HepG2 (cell line): ENCODE data around the gene ETV1. TPM values are rescaled to one million over a fixed set of nuclear protein-coding genes. Genes with fewer than 3 reads are reported as not detected.

Experiments
- ATAC-seq: fragments of 200-7000 bp; cut with Tn5 transposase; 3 replicates; pipeline ENCODE4 v1.9.1; 2020; ENCODE audit warnings: mild to moderate bottlenecking, moderate library complexity
- BruUV-seq: library from RNA; stranded (reverse); fragments of 400-500 nt; replicated peaks from 2 replicates; lab custom pipeline; 2021; lab: Mats Ljungman, UMichigan
- CTCF ChIA-PET: fragments of 300-600 bp; formaldehyde crosslinking; extraction: SDS; loops from one replicate; lab custom pipeline; 2021; ENCODE audit warnings: low total read pairs, inconsistent platforms, low intra/inter-chr PET ratio; lab: Yijun Ruan, JAX
- POLR2A ChIA-PET: fragments of 350-600 bp; sonication (Branson Sonifier 250); formaldehyde crosslinking; loops from one replicate; lab custom pipeline; 2020; ENCODE audit warnings: antibody characterized with exemption, inconsistent platforms; lab: Yijun Ruan, JAX
- DNase-seq: peaks from one replicate; pipeline ENCODE4 v3.0.0-alpha.2; 2015; ENCODE audit warnings: low spot score
- FAIRE-seq: peaks from 3 replicates; lab custom pipeline; 2011; peaks lifted over from hg19 to GRCh38; lab: Jason Lieb, UNC
- H2AFZ ChIP-seq: one replicate; pipeline ENCODE4 v1.6.1; 2011; ENCODE audit warnings: low read length, inconsistent platforms
- H3K27ac ChIP-seq: fragments of 300-600 bp; 3 replicates; pipeline ENCODE4 v1.8.0; 2011; ENCODE audit warnings: mixed run types, mild to moderate bottlenecking, mixed read lengths, low read length, inconsistent platforms; ENCODE audit not compliant: insufficient read depth; ENCODE audit errors: extremely low read length
- H3K27me3 ChIP-seq, 2 experiments: fragments of 200-600 bp in 1 of 2; 2 replicates in 1 of 2; 3 replicates in 1 of 2; pipeline versions ENCODE4 v1.6.0 to v1.8.0; 2011; ENCODE audit warnings: low read length in 2 of 2, mild to moderate bottlenecking in 2 of 2, moderate library complexity in 2 of 2, inconsistent platforms in 1 of 2; ENCODE audit not compliant: insufficient read depth in 2 of 2, control insufficient read depth in 1 of 2
- H3K36me3 ChIP-seq, 2 experiments: fragments of 200-600 bp in 1 of 2; replicated peaks in 1 of 2; 2 replicates in 1 of 2; 3 replicates in 1 of 2; pipeline versions ENCODE4 v1.5.1 to v1.8.0; 2011; ENCODE audit warnings: low read length in 2 of 2, inconsistent platforms in 1 of 2; ENCODE audit not compliant: insufficient read depth in 2 of 2, control insufficient read depth in 1 of 2
- H3K4me1 ChIP-seq: 2 replicates; pipeline ENCODE4 v1.5.1; 2012; ENCODE audit warnings: low read length, inconsistent platforms; ENCODE audit not compliant: insufficient read depth
- H3K4me2 ChIP-seq: 2 replicates; pipeline ENCODE4 v1.6.0; 2011; ENCODE audit warnings: low read depth, low read length, inconsistent platforms
- H3K4me3 ChIP-seq, 3 experiments: fragments of 200-600 bp in 1 of 3; sonication (generic), shearing (Covaris generic) in 1 of 3; replicated peaks in 1 of 3; 2 replicates each; pipeline ENCODE4 v1.5.1; 2011 to 2016; ENCODE audit warnings: low read length in 3 of 3, inconsistent platforms in 2 of 3, low read depth in 2 of 3, mild to moderate bottlenecking in 2 of 3, control low read depth in 1 of 3, mixed read lengths in 1 of 3; ENCODE audit not compliant: insufficient read depth in 1 of 3
- H3K79me2 ChIP-seq: one replicate; pipeline ENCODE4 v1.6.1; 2011; ENCODE audit warnings: low read length, inconsistent platforms; ENCODE audit not compliant: insufficient read depth
- H3K9ac ChIP-seq: 2 replicates; pipeline ENCODE4 v1.6.0; 2011; ENCODE audit warnings: mild to moderate bottlenecking, low read depth, low read length, inconsistent platforms; ENCODE audit not compliant: insufficient read depth
- H3K9me3 ChIP-seq: 2 replicates; pipeline ENCODE4 v1.5.1; 2012; ENCODE audit warnings: mild to moderate bottlenecking, low read length
- H4K20me1 ChIP-seq: 2 replicates; pipeline ENCODE4 v1.6.0; 2011; ENCODE audit warnings: inconsistent platforms, mild to moderate bottlenecking, low read length, moderate library complexity; ENCODE audit not compliant: insufficient read depth
- CBX2 ChIP-seq, 2 experiments: fragments of 200-600 bp in 1 of 2; sonication (generic); formaldehyde crosslinking in 1 of 2; IDR thresholded peaks; 2 replicates each; pipeline versions ENCODE4 v1.7.0 to v1.8.1; 2018 to 2022; ENCODE audit warnings: low read depth in 2 of 2, low read length in 1 of 2, mild to moderate bottlenecking in 1 of 2, missing genetic modification reagents in 1 of 2
- PHF5A ChIP-seq: IDR thresholded peaks from one replicate; pipeline ENCODE4 v1.6.1; 2018; ENCODE audit warnings: low read depth, missing genetic modification reagents; ENCODE audit not compliant: unreplicated experiment
- ZNF670 ChIP-seq: sonication (generic); formaldehyde crosslinking; IDR thresholded peaks from 2 replicates; pipeline ENCODE4 v1.8.0; 2022; ENCODE audit warnings: mild to moderate bottlenecking, missing genetic modification reagents, borderline replicate concordance
- WGBS: methylation state at CpG from one replicate; pipeline ENCODE4 v1.1.6; 2017; ENCODE audit warnings: low lambda C conversion rate; 5-methylcytosine and 5-hydroxymethylcytosine counted together
- in situ Hi-C: cut with HindIII; loops from 2 replicates; pipeline ENCODE4 v1.10.0; 2017; ENCODE audit warnings: low pct_unique_long_range_greater_than_20kb; ENCODE audit not compliant: extremely low pct_ligation_motif_present
- intact Hi-C: fragments of 100-400 bp; cut with micrococcal nuclease; formaldehyde crosslinking; loops from one replicate; pipeline ENCODE4 v1.10.0; 2022; ENCODE audit not compliant: unreplicated experiment
- polyA plus RNA-seq, 8 experiments: library from polyadenylated mRNA; depleted of rRNA in 3 of 8; stranded (reverse) in 7 of 8; unstranded in 1 of 8; fragments of >200 nt; fragmentation: Illumina TruSeq in 4 of 8; extraction: Trizol in 4 of 8; gene quantifications; 2 replicates each; pipeline versions ENCODE4 v1.2.1 to v1.2.3, GENCODE V29; 2011 to 2016; ENCODE audit warnings: low read depth in 4 of 8, missing spikeins in 1 of 8, mixed read lengths in 1 of 8; ENCODE audit not compliant: insufficient read depth in 1 of 8
- total RNA-seq, 5 experiments: library from RNA; depleted of rRNA; stranded (reverse); fragments of >200 nt; fragmentation: Illumina TruSeq; extraction: Trizol; gene quantifications; 2 replicates each; pipeline ENCODE4 v1.2.3, GENCODE V29; 2016; ENCODE audit warnings: low read depth in 1 of 5
- TF ChIP-seq, protein P1 (sequence below): sonication (generic); formaldehyde crosslinking; IDR thresholded peaks from 2 replicates; pipeline ENCODE4 v1.9.0; 2021; ENCODE audit warnings: mild to moderate bottlenecking, missing genetic modification reagents

ETV1 gene
- total and polyA plus RNA-seq, 2 of the 13 experiments (the other 11 are each of a cell fraction or from before 2014, with no cell fraction given) = 0.04 to 0.24 TPM

DNA sequence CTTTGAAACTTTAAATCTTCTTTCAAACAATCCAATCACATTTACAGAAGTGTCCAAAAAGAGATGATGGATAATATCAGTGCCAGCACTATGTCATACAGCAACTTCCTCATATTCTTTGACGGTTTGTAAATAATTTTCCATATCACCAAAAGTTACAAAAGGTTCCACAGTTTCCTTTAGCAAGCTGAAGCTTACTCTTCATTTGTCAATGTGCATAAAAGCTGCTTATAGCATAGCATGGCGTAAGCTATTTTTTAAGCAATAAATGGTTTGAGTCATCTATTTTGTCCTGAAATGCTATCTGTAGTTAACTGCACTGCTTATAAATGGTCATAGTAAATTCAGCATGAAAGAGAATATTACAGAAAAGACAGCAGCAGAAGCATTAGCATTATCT, 95.1 kb downstream of the ETV1 start (continued):
- TF ChIP-seq, protein P1, sequence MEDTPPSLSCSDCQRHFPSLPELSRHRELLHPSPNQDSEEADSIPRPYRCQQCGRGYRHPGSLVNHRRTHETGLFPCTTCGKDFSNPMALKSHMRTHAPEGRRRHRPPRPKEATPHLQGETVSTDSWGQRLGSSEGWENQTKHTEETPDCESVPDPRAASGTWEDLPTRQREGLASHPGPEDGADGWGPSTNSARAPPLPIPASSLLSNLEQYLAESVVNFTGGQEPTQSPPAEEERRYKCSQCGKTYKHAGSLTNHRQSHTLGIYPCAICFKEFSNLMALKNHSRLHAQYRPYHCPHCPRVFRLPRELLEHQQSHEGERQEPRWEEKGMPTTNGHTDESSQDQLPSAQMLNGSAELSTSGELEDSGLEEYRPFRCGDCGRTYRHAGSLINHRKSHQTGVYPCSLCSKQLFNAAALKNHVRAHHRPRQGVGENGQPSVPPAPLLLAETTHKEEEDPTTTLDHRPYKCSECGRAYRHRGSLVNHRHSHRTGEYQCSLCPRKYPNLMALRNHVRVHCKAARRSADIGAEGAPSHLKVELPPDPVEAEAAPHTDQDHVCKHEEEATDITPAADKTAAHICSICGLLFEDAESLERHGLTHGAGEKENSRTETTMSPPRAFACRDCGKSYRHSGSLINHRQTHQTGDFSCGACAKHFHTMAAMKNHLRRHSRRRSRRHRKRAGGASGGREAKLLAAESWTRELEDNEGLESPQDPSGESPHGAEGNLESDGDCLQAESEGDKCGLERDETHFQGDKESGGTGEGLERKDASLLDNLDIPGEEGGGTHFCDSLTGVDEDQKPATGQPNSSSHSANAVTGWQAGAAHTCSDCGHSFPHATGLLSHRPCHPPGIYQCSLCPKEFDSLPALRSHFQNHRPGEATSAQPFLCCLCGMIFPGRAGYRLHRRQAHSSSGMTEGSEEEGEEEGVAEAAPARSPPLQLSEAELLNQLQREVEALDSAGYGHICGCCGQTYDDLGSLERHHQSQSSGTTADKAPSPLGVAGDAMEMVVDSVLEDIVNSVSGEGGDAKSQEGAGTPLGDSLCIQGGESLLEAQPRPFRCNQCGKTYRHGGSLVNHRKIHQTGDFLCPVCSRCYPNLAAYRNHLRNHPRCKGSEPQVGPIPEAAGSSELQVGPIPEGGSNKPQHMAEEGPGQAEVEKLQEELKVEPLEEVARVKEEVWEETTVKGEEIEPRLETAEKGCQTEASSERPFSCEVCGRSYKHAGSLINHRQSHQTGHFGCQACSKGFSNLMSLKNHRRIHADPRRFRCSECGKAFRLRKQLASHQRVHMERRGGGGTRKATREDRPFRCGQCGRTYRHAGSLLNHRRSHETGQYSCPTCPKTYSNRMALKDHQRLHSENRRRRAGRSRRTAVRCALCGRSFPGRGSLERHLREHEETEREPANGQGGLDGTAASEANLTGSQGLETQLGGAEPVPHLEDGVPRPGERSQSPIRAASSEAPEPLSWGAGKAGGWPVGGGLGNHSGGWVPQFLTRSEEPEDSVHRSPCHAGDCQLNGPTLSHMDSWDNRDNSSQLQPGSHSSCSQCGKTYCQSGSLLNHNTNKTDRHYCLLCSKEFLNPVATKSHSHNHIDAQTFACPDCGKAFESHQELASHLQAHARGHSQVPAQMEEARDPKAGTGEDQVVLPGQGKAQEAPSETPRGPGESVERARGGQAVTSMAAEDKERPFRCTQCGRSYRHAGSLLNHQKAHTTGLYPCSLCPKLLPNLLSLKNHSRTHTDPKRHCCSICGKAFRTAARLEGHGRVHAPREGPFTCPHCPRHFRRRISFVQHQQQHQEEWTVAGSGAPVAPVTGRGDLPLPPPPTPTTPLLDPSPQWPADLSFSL (CRISPR knock-in tag) = no peak
- TF ChIP-seq PHF5A (CRISPR knock-in tag) (no peak), ZNF670 (CRISPR knock-in tag) (no peak)
- TF ChIP-seq, all 625 proteins: peak for 0

DNA sequence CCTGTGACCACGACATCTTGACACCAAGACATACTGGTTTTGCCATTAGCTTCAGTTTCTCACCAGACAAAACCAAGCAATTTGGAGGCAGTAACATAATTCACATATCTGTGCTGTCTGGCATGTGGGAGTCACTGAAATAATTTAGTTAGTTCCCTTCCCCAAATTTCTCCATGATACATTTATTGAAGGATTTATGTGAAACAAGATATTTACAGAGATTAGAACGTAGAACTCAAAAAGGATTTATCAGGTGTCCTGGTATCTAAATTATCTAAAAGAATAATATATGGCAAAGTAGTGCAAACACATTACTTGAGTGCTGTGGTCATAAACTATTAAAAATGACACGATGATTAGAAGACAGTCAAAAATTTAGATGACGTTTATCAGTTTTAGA, 98.7 kb downstream of the ETV1 start:
- Histone ChIP-seq H3K9ac (no peak overlapping the region), H3K27me3 (no peaks in the 10 kb centered on the region), H3K4me1 (no peaks in the 10 kb centered on the region)
- intact Hi-C loops = no loop called here
- TF ChIP-seq CBX2 (IDR thresholded peaks at IDR 0.05; ENCODE audit: low read depth, low read length) = no peak
- TF ChIP-seq CBX2 (CRISPR knock-in tag; IDR thresholded peaks at IDR 0.05; ENCODE audit: low read depth) = no peak
- TF ChIP-seq, all 625 proteins: peak for 0
- in situ Hi-C loops = no loop called here
- ChIA-PET CTCF (no interaction called here), POLR2A (no interaction called here)
- no peaks in the 10 kb centered on the region for H3K79me2 ChIP-seq
- no peaks in the 10 kb centered on the region for H3K36me3 ChIP-seq
- no peak for ATAC-seq
- BruUV-seq = no TSS peak
- H3K27ac ChIP-seq = no peak overlapping the region
- H3K4me3 ChIP-seq = no peak overlapping the region
- H4K20me1 ChIP-seq = no peaks in the 10 kb centered on the region
- no peak for DNase-seq
- FAIRE-seq = no peak
- no peak overlapping the region for H2AFZ ChIP-seq
- H3K4me2 ChIP-seq = no peak overlapping the region
- peaks cover 72% of the 10 kb centered on the region for H3K9me3 ChIP-seq
- WGBS = 22% methylated on average over 4 of the region's 4 CpGs
